Measurements from ENCODE around the gene JMJD8. TPM values are rescaled to one million over a fixed set of nuclear protein-coding genes. Genes with fewer than 3 reads are reported as not detected.

JMJD8 gene
- total RNA-seq, 1 donor = 42.8 TPM

DNA sequence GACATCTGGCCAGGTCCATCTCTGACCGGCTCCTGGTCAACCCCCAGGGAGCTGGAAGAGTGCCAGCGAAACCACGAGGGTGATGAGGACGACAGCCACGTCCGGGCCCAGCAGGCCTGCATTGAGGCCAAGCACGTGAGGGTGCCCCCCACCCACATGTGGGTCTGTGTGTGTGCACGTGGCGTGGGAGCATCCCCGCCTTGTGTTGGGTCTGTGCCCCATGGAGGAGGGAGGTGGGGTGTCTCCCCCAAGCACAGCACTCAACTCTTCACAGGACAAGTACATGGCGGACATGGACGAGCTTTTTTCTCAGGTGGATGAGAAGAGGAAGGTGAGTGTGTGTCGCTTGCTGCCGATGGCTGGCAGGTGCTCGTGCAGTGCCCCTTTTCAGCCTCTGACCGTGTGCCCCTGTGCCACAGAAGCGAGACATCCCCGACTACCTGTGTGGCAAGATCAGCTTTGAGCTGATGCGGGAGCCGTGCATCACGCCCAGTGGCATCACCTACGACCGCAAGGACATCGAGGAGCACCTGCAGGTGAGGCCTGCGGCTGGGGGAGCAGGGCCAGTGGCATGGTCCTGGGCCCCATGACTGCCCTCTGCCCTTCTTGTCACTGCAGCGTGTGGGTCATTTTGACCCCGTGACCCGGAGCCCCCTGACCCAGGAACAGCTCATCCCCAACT is 2.2 kb downstream of the JMJD8 start:
- peak overlapping the region; percentile 82 for H3K4me3 ChIP-seq (ENCODE audit: low read depth, low read length)
- DNase-seq (ENCODE audit: low read depth) = no peak
- TF ChIP-seq, protein P1, sequence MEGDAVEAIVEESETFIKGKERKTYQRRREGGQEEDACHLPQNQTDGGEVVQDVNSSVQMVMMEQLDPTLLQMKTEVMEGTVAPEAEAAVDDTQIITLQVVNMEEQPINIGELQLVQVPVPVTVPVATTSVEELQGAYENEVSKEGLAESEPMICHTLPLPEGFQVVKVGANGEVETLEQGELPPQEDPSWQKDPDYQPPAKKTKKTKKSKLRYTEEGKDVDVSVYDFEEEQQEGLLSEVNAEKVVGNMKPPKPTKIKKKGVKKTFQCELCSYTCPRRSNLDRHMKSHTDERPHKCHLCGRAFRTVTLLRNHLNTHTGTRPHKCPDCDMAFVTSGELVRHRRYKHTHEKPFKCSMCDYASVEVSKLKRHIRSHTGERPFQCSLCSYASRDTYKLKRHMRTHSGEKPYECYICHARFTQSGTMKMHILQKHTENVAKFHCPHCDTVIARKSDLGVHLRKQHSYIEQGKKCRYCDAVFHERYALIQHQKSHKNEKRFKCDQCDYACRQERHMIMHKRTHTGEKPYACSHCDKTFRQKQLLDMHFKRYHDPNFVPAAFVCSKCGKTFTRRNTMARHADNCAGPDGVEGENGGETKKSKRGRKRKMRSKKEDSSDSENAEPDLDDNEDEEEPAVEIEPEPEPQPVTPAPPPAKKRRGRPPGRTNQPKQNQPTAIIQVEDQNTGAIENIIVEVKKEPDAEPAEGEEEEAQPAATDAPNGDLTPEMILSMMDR (IDR thresholded peaks at IDR 0.05; ENCODE audit: insufficient read depth, low read length) = no peak

DNA sequence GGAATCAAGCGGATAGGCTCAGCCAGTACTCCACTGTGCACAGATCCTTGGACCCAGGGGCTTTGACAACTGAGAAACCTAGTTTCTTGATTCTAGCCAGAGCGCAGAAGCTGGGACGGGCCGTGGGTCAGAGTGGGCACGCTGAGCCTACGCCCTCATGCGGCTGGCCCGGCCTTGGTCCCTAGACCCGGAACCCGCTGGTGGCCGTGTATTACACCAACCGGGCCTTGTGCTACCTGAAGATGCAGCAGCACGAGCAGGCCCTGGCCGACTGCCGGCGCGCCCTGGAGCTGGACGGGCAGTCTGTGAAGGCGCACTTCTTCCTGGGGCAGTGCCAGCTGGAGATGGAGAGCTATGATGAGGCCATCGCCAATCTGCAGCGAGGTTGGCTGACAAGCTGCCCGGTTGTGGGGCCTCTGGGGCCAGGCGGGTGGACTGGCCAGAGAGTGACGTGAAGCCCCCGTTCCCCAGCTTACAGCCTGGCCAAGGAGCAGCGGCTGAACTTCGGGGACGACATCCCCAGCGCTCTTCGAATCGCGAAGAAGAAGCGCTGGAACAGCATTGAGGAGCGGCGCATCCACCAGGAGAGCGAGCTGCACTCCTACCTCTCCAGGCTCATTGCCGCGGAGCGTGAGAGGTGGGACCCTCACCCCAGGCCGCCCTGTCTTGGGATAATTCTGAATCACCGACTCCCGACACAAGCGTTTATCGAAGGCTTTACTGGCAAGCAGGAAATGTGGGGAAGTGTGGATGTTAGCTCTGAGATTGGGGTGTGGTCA is 3.0 kb downstream of the JMJD8 start:
- DNase-seq (ENCODE audit: low read depth) = peak; percentile 63
- peak overlapping the region; percentile 82 for H3K4me3 ChIP-seq (ENCODE audit: low read depth, low read length)
- TF ChIP-seq, protein P1 (IDR thresholded peaks at IDR 0.05; ENCODE audit: insufficient read depth, low read length) = no peak

DNA sequence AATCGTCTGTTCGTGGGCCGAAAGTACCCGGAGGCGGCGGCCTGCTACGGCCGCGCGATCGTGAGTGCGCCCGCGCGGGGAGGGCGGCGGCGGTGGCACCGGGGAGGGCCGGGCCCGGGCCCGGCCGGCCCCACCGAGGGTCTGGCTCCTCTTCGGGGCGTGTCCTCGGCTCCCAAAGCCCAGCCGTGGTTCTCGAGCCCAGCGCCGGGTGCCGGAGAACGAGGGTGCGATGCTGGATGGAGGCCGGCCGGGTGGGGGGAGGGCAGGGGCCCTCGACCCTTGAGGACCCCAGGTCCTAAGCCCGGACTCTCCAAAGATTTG is 3.5 kb downstream of the JMJD8 start:
- H3K4me3 ChIP-seq (ENCODE audit: low read depth, low read length) = peak overlapping the region; percentile 82
- TF ChIP-seq, protein P1 (IDR thresholded peaks at IDR 0.05; ENCODE audit: insufficient read depth, low read length) = no peak
- DNase-seq (ENCODE audit: low read depth) = no peak

DNA sequence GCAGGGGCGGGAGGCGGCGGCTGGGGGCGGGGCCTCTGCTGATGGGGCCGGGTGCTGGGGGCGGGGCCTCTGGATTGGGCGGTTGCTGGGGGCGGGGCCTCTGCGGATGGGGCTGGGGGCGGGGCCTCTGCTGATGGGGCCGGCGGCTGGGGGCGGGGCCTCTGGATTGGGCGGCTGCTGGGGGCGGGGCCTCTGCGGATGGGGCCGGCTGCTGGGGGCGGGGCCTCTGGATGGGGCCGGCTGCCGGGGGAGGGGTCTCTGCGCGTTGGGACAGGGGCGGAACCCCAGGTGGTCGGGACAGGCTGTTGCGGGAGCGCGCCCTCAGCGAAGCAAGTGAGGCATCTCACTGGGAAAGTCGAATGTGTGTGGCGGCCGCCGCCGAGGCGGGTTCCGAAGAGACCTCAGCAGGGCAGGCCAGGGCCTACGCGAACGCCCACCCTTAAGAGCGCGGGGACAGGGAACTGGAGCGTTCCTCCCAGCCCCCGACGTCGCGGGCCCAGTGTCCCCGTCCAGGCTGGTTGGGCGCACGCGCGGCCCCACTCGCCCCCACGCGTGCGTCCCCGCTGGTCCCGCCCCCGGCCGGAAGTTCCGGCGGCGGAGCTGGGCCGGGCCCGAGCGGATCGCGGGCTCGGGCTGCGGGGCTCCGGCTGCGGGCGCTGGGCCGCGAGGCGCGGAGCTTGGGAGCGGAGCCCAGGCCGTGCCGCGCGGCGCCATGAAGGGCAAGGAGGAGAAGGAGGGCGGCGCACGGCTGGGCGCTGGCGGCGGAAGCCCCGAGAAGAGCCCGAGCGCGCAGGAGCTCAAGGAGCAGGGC is 4.1 kb downstream of the JMJD8 start, which contains the start of gene STUB1:
TSS of gene STUB1 (plus strand) at position 597 of the 811 bp plus-strand sequence. CDS start at position 713, 116 bp downstream.
- DNase-seq (ENCODE audit: low read depth) = peak; percentile 80
- TF ChIP-seq, protein P1 (IDR thresholded peaks at IDR 0.05; ENCODE audit: insufficient read depth, low read length) = no peak
- H3K4me3 ChIP-seq (ENCODE audit: low read depth, low read length) = peak within 1 kb of the TSS; percentile 82

DNA sequence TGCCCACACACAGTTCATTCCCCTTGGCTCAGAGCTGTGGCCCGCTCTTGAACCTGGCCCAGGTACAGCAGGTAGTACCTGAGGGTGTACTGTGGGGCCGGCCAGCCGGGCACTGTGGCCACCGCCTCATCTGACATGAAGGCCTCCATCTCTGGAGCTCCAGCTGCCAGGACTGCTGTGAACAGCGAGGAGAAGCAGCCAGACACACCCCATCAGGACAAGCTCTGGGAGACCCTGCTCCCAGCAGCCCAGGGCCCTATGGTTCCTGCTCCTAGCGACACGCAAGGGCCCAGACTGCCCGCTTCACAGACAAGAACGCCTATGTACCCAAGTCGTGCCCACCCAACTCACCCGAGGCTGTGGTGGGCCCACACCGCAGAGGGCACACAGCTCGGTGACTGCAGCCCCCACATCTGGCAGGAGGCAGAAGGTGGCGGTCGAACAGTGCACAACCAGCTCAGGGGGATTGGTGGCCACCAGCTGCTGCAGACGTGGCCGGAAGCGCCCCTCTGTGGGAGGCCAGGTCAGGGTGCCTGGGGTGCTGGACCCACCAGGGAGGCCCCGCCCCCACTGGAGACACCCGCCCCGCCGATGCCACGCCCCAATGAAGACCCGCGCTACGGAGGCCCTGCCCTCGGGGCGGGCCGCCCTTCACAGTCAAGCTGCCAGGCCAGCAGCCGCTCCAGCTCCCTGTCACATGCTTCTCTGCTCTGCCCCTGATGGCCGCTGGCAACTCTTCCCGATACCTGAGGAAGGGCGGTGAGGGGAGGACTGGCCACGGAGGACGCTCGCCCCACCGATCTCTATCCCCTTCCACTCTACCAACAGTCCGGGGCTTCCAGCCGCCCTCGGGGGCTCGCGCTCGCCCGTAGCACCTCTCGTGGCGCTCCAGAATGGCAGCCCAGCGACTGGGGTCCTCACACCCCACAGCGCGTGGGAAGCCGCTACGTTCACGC is 5.0 kb downstream of the JMJD8 start:
- peak overlapping the region; percentile 65 for H3K4me3 ChIP-seq (ENCODE audit: low read depth, low read length)
- TF ChIP-seq, protein P1 (IDR thresholded peaks at IDR 0.05; ENCODE audit: insufficient read depth, low read length) = no peak
- DNase-seq (ENCODE audit: low read depth) = peak; percentile 44
